Endothelial cell of umbilical vein (primary cell): Measurements from ENCODE around the gene USP6. TPM values are rescaled to one million over a fixed set of nuclear protein-coding genes. Genes with fewer than 3 reads are reported as not detected.

Experiments
- BruUV-seq: library from RNA; stranded (reverse); fragments of 400-500 nt; replicated peaks from 2 replicates; lab custom pipeline; 2021; lab: Mats Ljungman, UMichigan
- CTCF ChIA-PET: fragments of 300-600, 350-600 bp; sonication (Branson Sonifier 250); formaldehyde crosslinking; loops from one replicate; lab custom pipeline; 2021; ENCODE audit warnings: antibody characterized with exemption, inconsistent platforms; lab: Charles Lee
- POLR2A ChIA-PET: fragments of 300-600, 350-600 bp; sonication (Branson Sonifier 250); formaldehyde crosslinking; loops from one replicate; lab custom pipeline; 2021; ENCODE audit warnings: antibody characterized with exemption, inconsistent platforms; lab: Charles Lee
- DNase-seq: peaks from one replicate; pipeline ENCODE4 v3.0.0-alpha.2; 2011; ENCODE audit warnings: low read depth, low spot score
- FAIRE-seq: peaks from 2 replicates; lab custom pipeline; 2011; peaks lifted over from hg19 to GRCh38; lab: Jason Lieb, UNC
- H2AFZ ChIP-seq: 2 replicates; pipeline ENCODE4 v1.6.0; 2012; ENCODE audit warnings: low read depth, low read length, control low read depth, inconsistent platforms
- H3K27ac ChIP-seq: 2 replicates; pipeline ENCODE4 v1.5.1; 2011; ENCODE audit warnings: low read depth, mild to moderate bottlenecking, control low read depth, low read length, moderate library complexity; ENCODE audit not compliant: insufficient read depth
- H3K27me3 ChIP-seq, 2 experiments: 2 replicates each; pipeline versions ENCODE4 v1.6.0 to v1.6.1; 2011; ENCODE audit warnings: low read length in 2 of 2, mixed read lengths in 1 of 2; ENCODE audit not compliant: control insufficient read depth in 2 of 2, insufficient read depth in 2 of 2
- H3K36me3 ChIP-seq, 2 experiments: 2 replicates in 1 of 2; 3 replicates in 1 of 2; pipeline ENCODE4 v1.5.1; 2011; ENCODE audit warnings: low read length in 2 of 2, mild to moderate bottlenecking in 1 of 2, moderate library complexity in 1 of 2; ENCODE audit not compliant: control insufficient read depth in 2 of 2, insufficient read depth in 2 of 2; ENCODE audit errors: extremely low read depth in 1 of 2
- H3K4me1 ChIP-seq: 3 replicates; pipeline ENCODE4 v1.5.1; 2011; ENCODE audit warnings: mild to moderate bottlenecking, low read length; ENCODE audit not compliant: control insufficient read depth, insufficient read depth; ENCODE audit errors: extremely low read depth
- H3K4me2 ChIP-seq: 2 replicates; pipeline ENCODE4 v1.6.1; 2011; ENCODE audit warnings: low read length, control low read depth, mixed read lengths; ENCODE audit not compliant: insufficient read depth
- H3K4me3 ChIP-seq, 3 experiments: fragments of 200-600 bp in 1 of 3; sonication (generic), shearing (Covaris generic) in 1 of 3; replicated peaks in 1 of 3; 2 replicates each; pipeline ENCODE4 v1.5.1; 2011 to 2016; ENCODE audit warnings: control low read depth in 3 of 3, low read length in 3 of 3, mild to moderate bottlenecking in 2 of 3, inconsistent platforms in 1 of 3, low read depth in 1 of 3, moderate library complexity in 1 of 3; ENCODE audit not compliant: insufficient read depth in 1 of 3
- H3K79me2 ChIP-seq: 2 replicates; pipeline ENCODE4 v1.6.0; 2012; ENCODE audit warnings: low read length, inconsistent platforms; ENCODE audit not compliant: control insufficient read depth, insufficient read depth
- H3K9ac ChIP-seq: replicated peaks from 2 replicates; pipeline ENCODE3; 2011; ENCODE audit warnings: low read length, control low read depth; ENCODE audit not compliant: insufficient read depth; ENCODE audit errors: extremely low read depth
- H3K9me1 ChIP-seq: replicated peaks from 3 replicates; pipeline ENCODE4 v1.6.0; 2011; ENCODE audit warnings: mild to moderate bottlenecking, low read length; ENCODE audit not compliant: control insufficient read depth, insufficient read depth; ENCODE audit errors: extremely low read depth
- H3K9me3 ChIP-seq: replicated peaks from 2 replicates; pipeline ENCODE4 v1.5.1; 2012; ENCODE audit warnings: low read length, inconsistent platforms; ENCODE audit not compliant: control insufficient read depth, insufficient read depth
- H4K20me1 ChIP-seq: replicated peaks from 2 replicates; pipeline ENCODE3; 2011; ENCODE audit warnings: mild to moderate bottlenecking, low read length; ENCODE audit not compliant: control insufficient read depth, insufficient read depth; ENCODE audit errors: extremely low read depth
- CTCF ChIP-seq, 2 donors: IDR thresholded peaks; 1 replicate in 1 of 2; 2 replicates in 1 of 2; pipeline ENCODE4 v1.5.1; 2011; ENCODE audit warnings: low read length in 2 of 2, mild to moderate bottlenecking in 2 of 2, moderate library complexity in 2 of 2, control low read depth in 1 of 2, inconsistent platforms in 1 of 2, low read depth in 1 of 2; ENCODE audit not compliant: insufficient read depth in 1 of 2; ENCODE audit errors: extremely low read depth in 1 of 2
- JUN ChIP-seq: IDR thresholded peaks from 2 replicates; pipeline ENCODE4 v1.6.1; 2011; ENCODE audit warnings: borderline replicate concordance, low read depth; ENCODE audit not compliant: insufficient read length, insufficient read depth
- POLR2A ChIP-seq: IDR thresholded peaks from 2 replicates; pipeline ENCODE4 v1.6.1; 2012; ENCODE audit warnings: low read depth, mild to moderate bottlenecking, control low read depth, low read length
- POLR2AphosphoS5 ChIP-seq: IDR thresholded peaks from 2 replicates; pipeline ENCODE4 v1.6.1; 2012; ENCODE audit warnings: low read depth, mild to moderate bottlenecking, control low read depth, low read length, moderate library complexity; ENCODE audit not compliant: insufficient read depth
- dilution Hi-C: fragments of 300-500 bp; cut with MboI; formaldehyde crosslinking; loops from one replicate; pipeline ENCODE4 v1.15.0; 2019; ENCODE audit warnings: low sequenced_read_pairs; ENCODE audit not compliant: extremely low pct_ligation_motif_present
- intact Hi-C: fragments of 100-400 bp; cut with micrococcal nuclease; formaldehyde crosslinking; loops from one replicate; pipeline ENCODE4 v1.10.0; 2022
- polyA plus RNA-seq, 4 experiments: library from polyadenylated mRNA; depleted of rRNA in 3 of 4; stranded (reverse) in 3 of 4; unstranded in 1 of 4; fragments of >200 nt; gene quantifications; 2 replicates each; pipeline versions ENCODE4 v1.2.1 to v1.2.3, GENCODE V29; 2011 to 2012; ENCODE audit warnings: missing spikeins in 1 of 4
- total RNA-seq: library from RNA; stranded (reverse); gene quantifications from 2 replicates; pipeline ENCODE4 v1.2.3, GENCODE V29; 2021
- TF ChIP-seq, protein P1 (sequence below): IDR thresholded peaks from 2 replicates; pipeline ENCODE4 v1.6.1; 2011; ENCODE audit not compliant: insufficient read depth, insufficient read length

USP6 gene
- total and polyA plus RNA-seq, 2 donors (not counting 3 experiments of a cell fraction or from before 2014, with no cell fraction given), result under 0.01 to 0.15 TPM

DNA sequence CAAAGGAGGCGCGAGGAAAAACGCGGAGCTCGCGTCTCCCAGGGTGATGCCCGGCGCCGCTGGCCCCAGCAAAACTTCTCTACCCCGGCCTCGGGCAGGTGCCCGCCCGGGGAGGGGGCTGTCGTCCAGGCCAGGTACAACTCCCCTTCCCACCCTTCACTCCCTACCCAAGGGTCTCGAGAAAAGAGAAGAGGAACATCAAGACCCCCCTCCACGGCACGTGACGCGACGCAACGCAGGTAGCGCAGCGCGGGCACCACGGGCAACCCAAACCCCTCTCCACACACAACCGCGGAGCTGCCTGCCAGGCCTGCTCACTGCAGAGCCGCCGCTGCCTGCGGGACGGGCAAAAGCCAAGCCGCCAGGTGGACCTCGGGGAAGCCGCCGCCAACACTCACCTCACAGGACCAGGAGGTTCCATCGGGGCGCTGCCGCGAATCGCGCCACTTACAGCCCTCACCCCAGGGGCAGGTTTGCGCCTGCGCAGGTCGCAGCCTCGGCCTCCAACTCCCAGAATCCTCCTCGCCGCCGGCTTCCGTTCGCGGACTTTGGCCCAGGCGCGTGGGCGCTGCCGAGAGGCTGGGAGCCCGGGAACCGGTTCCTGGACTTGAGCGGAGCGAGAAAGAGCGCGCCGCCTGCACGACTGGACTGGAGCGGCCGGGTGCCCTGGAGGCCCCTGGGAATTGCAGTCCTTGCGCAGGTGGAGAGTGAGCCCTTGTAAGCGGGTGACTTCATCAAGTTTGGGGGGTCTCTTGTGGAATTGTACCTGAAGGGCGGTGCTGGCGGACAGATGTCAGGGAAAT, 4.2 kb upstream of the USP6 start, which contains the start of gene ZNF232:
Gene ZNF232 (minus strand): TSS at position 477 of the 803 bp plus-strand sequence. CDS start 56 bp downstream, at position 421.
- intact Hi-C loops (loop anchor here (5.0 kb wide), 1 partner anchor 81 kb away; the partner anchor contains the start of gene ZNF594), dilution Hi-C loops (no loop called here)
- peaks cover 8% of the 10 kb centered on the region for H3K4me1 ChIP-seq
- peak within 1 kb of the TSS; percentile 97 for H3K4me2 ChIP-seq
- no peaks in the 10 kb centered on the region for H3K9me1 ChIP-seq
- H2AFZ ChIP-seq, result peak within 1 kb of the TSS; percentile 98
- H3K27me3 ChIP-seq, result peaks cover 10 to 17% of the 10 kb centered on the region in 2 experiments
- FAIRE-seq, result peak; percentile 96
- TF ChIP-seq CTCF (IDR thresholded peaks at IDR 0.05; ENCODE audit: extremely low read depth in 1 of 2, insufficient read depth in 1 of 2, low read depth in 1 of 2, low read length in 2 of 2) (no peak), POLR2AphosphoS5 (peak; percentile 73), POLR2A (peak; percentile 80), JUN (no peak)
- TF ChIP-seq, protein P1, sequence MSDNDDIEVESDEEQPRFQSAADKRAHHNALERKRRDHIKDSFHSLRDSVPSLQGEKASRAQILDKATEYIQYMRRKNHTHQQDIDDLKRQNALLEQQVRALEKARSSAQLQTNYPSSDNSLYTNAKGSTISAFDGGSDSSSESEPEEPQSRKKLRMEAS, result peak; percentile 73
- CTCF ChIA-PET, result no interaction called here
- H4K20me1 ChIP-seq, result no peaks in the 10 kb centered on the region
- peaks cover 0 to 12% of the 10 kb centered on the region in 2 experiments for H3K36me3 ChIP-seq
- peak; percentile 94 for DNase-seq
- no TSS peak for BruUV-seq
- peak within 1 kb of the TSS; percentile 38 for H3K27ac ChIP-seq
- peak within 1 kb of the TSS; percentile 58 to 90 (median 82) for H3K4me3 ChIP-seq
- no peaks in the 10 kb centered on the region for H3K9me3 ChIP-seq
- POLR2A ChIA-PET, result no interaction called here
- peak within 1 kb of the TSS; percentile 71 for H3K9ac ChIP-seq
- H3K79me2 ChIP-seq, result no peaks in the 10 kb centered on the region
